GM12878 (cell line): Measurements from ENCODE around the gene CLASP1. TPM values are rescaled to one million over a fixed set of nuclear protein-coding genes. Genes with fewer than 3 reads are reported as not detected.

Source experiments
- ATAC-seq: fragments of 200-7000 bp; cut with Tn5 transposase; 3 replicates; pipeline ENCODE4 v1.9.1; 2020; ENCODE audit warnings: mild to moderate bottlenecking, moderate library complexity
- BruUV-seq: library from RNA; stranded (reverse); fragments of 400-500 nt; replicated peaks from 2 replicates; lab custom pipeline; 2021; lab: Mats Ljungman, UMichigan
- CTCF ChIA-PET: fragments of 300-600 bp; sonication (Branson Sonifier 250); formaldehyde crosslinking; extraction: SDS; loops from one replicate; lab custom pipeline; 2021; ENCODE audit warnings: inconsistent platforms; lab: Yijun Ruan, JAX
- POLR2A ChIA-PET: fragments of 350-600 bp; formaldehyde crosslinking; extraction: SDS; loops from one replicate; lab custom pipeline; 2021; ENCODE audit warnings: inconsistent platforms; lab: Charles Lee
- RAD21 ChIA-PET: fragments of 300-600 bp; sonication (Branson Sonifier 250); formaldehyde crosslinking; loops from one replicate; lab custom pipeline; 2023; ENCODE audit warnings: antibody characterized with exemption; ENCODE audit not compliant: unreplicated experiment; lab: Charles Lee
- SMC1A ChIA-PET: fragments of 300-600 bp; sonication (Branson Sonifier 250); formaldehyde crosslinking; loops from one replicate; lab custom pipeline; 2023; ENCODE audit not compliant: unreplicated experiment, uncharacterized antibody; lab: Charles Lee
- DNase-seq: peaks from one replicate; pipeline ENCODE4 v3.0.0-alpha.2; 2011; ENCODE audit warnings: low read depth, low spot score
- FAIRE-seq: peaks from 3 replicates; lab custom pipeline; 2011; peaks lifted over from hg19 to GRCh38; lab: Jason Lieb, UNC
- H2AFZ ChIP-seq: 2 replicates; pipeline ENCODE4 v1.6.0; 2011; ENCODE audit warnings: low read depth, low read length, control low read depth; ENCODE audit not compliant: control insufficient read depth
- H3K27ac ChIP-seq: 2 replicates; pipeline ENCODE4 v1.5.1; 2011; ENCODE audit warnings: control low read depth; ENCODE audit not compliant: control insufficient read depth, insufficient read depth
- H3K27me3 ChIP-seq, 2 experiments: replicated peaks in 1 of 2; 2 replicates each; pipeline versions ENCODE4 v1.6.0 to v1.6.1; 2011; ENCODE audit warnings: low read length in 1 of 2; ENCODE audit not compliant: control insufficient read depth in 2 of 2, insufficient read depth in 2 of 2
- H3K36me3 ChIP-seq, 2 experiments: 2 replicates each; pipeline ENCODE4 v1.5.1; 2011; ENCODE audit warnings: low read length in 1 of 2; ENCODE audit not compliant: control insufficient read depth in 2 of 2, insufficient read depth in 2 of 2
- H3K4me1 ChIP-seq: 2 replicates; pipeline ENCODE4 v1.6.1; 2011; ENCODE audit warnings: mild to moderate bottlenecking, low read length, moderate library complexity, mixed read lengths; ENCODE audit not compliant: control insufficient read depth, insufficient read depth
- H3K4me2 ChIP-seq: 2 replicates; pipeline ENCODE4 v1.6.0; 2011; ENCODE audit warnings: control low read depth; ENCODE audit not compliant: control insufficient read depth, insufficient read depth
- H3K4me3 ChIP-seq: fragments of 200-600 bp; sonication (generic); 2 replicates; pipeline ENCODE4 v1.5.1; 2016
- H3K79me2 ChIP-seq: 2 replicates; pipeline ENCODE4 v1.6.0; 2011; ENCODE audit warnings: low read length; ENCODE audit not compliant: control insufficient read depth, insufficient read depth
- H3K9ac ChIP-seq: 2 replicates; pipeline ENCODE4 v1.8.0; 2011; ENCODE audit warnings: low read length, control low read depth, mixed read lengths; ENCODE audit not compliant: control insufficient read depth, insufficient read depth
- H3K9me3 ChIP-seq: replicated peaks from 3 replicates; pipeline ENCODE4 v1.5.1; 2011; ENCODE audit warnings: mild to moderate bottlenecking, low read length; ENCODE audit not compliant: control insufficient read depth, insufficient read depth
- H4K20me1 ChIP-seq: 2 replicates; pipeline ENCODE4 v1.6.0; 2011; ENCODE audit not compliant: control insufficient read depth, insufficient read depth
- CREB1 ChIP-seq: IDR thresholded peaks from 2 replicates; pipeline ENCODE4 v1.6.1; 2012; ENCODE audit warnings: low read depth, mild to moderate bottlenecking, inconsistent platforms
- MEF2A ChIP-seq: IDR thresholded peaks from 2 replicates; pipeline ENCODE4 v1.6.1; 2011; ENCODE audit warnings: low read depth, mild to moderate bottlenecking, low read length, moderate library complexity; ENCODE audit not compliant: insufficient read depth
- SIN3A ChIP-seq: IDR thresholded peaks from 2 replicates; pipeline ENCODE4 v1.6.1; 2012; ENCODE audit warnings: low read depth, low read length, improper control_type of control experiment
- SMAD5 ChIP-seq: IDR thresholded peaks from 2 replicates; pipeline ENCODE4 v1.6.1; 2016; ENCODE audit warnings: antibody characterized with exemption, low read depth
- SREBF1 ChIP-seq: IDR thresholded peaks from 2 replicates; pipeline ENCODE4 v1.6.1; 2012; ENCODE audit warnings: mild to moderate bottlenecking, low read length
- TBL1XR1 ChIP-seq: IDR thresholded peaks from 2 replicates; pipeline ENCODE4 v1.6.1; 2012; ENCODE audit warnings: low read depth, low read length, improper control_type of control experiment
- in situ Hi-C: fragments of 300-500 bp; cut with MboI; formaldehyde crosslinking; loops from 9 replicates; pipeline ENCODE4 v1.14.3; 2018; ENCODE audit warnings: mixed read lengths
- intact Hi-C: fragments of 100-400 bp; cut with micrococcal nuclease; formaldehyde crosslinking; loops from one replicate; pipeline ENCODE4 v1.14.2; 2022; ENCODE audit not compliant: unreplicated experiment
- polyA plus RNA-seq, 11 experiments: library from polyadenylated mRNA; depleted of rRNA in 4 of 11; unstranded in 6 of 11; stranded (reverse) in 5 of 11; fragments of >200 nt; fragmentation: Nextera tagmentation in 4 of 11; fragmentation: Illumina TruSeq in 1 of 11; extraction: Ambion mirVana in 4 of 11; extraction: Trizol in 1 of 11; gene quantifications; 1 replicate in 1 of 11; 2 replicates in 10 of 11; pipeline versions ENCODE4 v1.2.1 to v1.2.3, GENCODE V29; 2011 to 2016; ENCODE audit warnings: inconsistent platforms in 2 of 11, missing spikeins in 2 of 11, low read depth in 1 of 11
- total RNA-seq, 4 experiments: library from RNA; depleted of rRNA in 3 of 4; stranded (reverse); fragments of >200 nt in 3 of 4; fragmentation: Illumina TruSeq in 1 of 4; extraction: Trizol in 1 of 4; gene quantifications; 2 replicates each; pipeline versions ENCODE4 v1.2.1 to v1.2.3, GENCODE V29; 2013 to 2021
- TF ChIP-seq, protein P1 (sequence below): IDR thresholded peaks from 2 replicates; pipeline ENCODE4 v1.6.1; 2012; ENCODE audit warnings: low read length, inconsistent platforms
- TF ChIP-seq, protein P2 (sequence below): IDR thresholded peaks from 2 replicates; pipeline ENCODE4 v1.6.1; 2011; ENCODE audit warnings: low read depth, low read length, improper control_type of control experiment, borderline replicate concordance

CLASP1 gene
- total and polyA plus RNA-seq, 10 of the 15 experiments (the other 5 are each of a cell fraction or from before 2014, with no cell fraction given) = 1.4 to 62.4 (median 32.9) TPM

DNA sequence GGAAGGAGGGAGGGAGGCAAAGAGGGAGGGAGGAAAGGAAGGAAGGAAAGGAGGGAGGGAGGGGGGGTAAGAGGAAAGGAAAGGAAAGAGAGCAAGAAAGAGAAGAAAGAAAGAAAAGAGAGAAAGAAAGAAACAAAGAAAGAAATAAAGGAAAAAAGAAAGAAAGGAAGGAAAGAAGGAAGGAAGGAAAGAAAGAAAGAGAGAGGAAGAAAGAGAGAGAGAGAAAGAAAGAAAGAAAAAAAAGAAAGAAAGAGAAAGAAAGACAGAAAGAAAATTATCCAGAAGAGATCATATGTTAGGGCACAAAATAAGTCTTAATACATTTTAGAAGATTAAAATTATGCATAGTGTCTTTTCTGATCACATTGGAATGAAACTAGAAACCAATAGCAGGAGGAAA lies 339.9 kb downstream of the CLASP1 start:
- no peaks in the 10 kb centered on the region for H4K20me1 ChIP-seq
- SMC1A ChIA-PET = no interaction called here
- H3K79me2 ChIP-seq = no peaks in the 10 kb centered on the region
- RAD21 ChIA-PET = no interaction called here
- DNase-seq (no peak), ATAC-seq (no peak), FAIRE-seq (no peak)
- BruUV-seq = no TSS peak
- H3K4me2 ChIP-seq = no peak overlapping the region
- CTCF ChIA-PET = no interaction called here
- intact Hi-C loops = no loop called here
- H3K27me3 ChIP-seq = no peaks in the 10 kb centered on the region
- H3K4me3 ChIP-seq = no peak overlapping the region
- no peak overlapping the region for H2AFZ ChIP-seq
- in situ Hi-C loops = no loop called here
- H3K27ac ChIP-seq = no peak overlapping the region
- H3K9me3 ChIP-seq = no peaks in the 10 kb centered on the region
- H3K36me3 ChIP-seq = no peaks in the 10 kb centered on the region
- H3K4me1 ChIP-seq = no peaks in the 10 kb centered on the region
- TF ChIP-seq SMAD5 (no peak), TBL1XR1 (no peak), SIN3A (no peak), MEF2A (no peak), SREBF1 (no peak), CREB1 (no peak)
- TF ChIP-seq, protein P1, sequence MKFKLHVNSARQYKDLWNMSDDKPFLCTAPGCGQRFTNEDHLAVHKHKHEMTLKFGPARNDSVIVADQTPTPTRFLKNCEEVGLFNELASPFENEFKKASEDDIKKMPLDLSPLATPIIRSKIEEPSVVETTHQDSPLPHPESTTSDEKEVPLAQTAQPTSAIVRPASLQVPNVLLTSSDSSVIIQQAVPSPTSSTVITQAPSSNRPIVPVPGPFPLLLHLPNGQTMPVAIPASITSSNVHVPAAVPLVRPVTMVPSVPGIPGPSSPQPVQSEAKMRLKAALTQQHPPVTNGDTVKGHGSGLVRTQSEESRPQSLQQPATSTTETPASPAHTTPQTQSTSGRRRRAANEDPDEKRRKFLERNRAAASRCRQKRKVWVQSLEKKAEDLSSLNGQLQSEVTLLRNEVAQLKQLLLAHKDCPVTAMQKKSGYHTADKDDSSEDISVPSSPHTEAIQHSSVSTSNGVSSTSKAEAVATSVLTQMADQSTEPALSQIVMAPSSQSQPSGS = no peak
- TF ChIP-seq, protein P2, sequence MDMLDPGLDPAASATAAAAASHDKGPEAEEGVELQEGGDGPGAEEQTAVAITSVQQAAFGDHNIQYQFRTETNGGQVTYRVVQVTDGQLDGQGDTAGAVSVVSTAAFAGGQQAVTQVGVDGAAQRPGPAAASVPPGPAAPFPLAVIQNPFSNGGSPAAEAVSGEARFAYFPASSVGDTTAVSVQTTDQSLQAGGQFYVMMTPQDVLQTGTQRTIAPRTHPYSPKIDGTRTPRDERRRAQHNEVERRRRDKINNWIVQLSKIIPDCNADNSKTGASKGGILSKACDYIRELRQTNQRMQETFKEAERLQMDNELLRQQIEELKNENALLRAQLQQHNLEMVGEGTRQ = no peak
- TF ChIP-seq, all 136 proteins: peak for 0
- POLR2A ChIA-PET = no interaction called here
- no peak overlapping the region for H3K9ac ChIP-seq
